K562 (cell line): Measurements from ENCODE around the gene TIMM44. TPM values are rescaled to one million over a fixed set of nuclear protein-coding genes. Genes with fewer than 3 reads are reported as not detected.

Experiments used
- ATF4 ChIP-seq: fragments of 450-650 bp; formaldehyde crosslinking; IDR thresholded peaks from 2 replicates; pipeline ENCODE4 v1.4.0; 2022; ENCODE audit warnings: mild to moderate bottlenecking, moderate library complexity
- E2F6 ChIP-seq, 2 experiments: IDR thresholded peaks; 2 replicates each; pipeline ENCODE4 v1.6.1; 2011; ENCODE audit warnings: borderline replicate concordance in 1 of 2, control low read depth in 1 of 2, low read depth in 1 of 2, low read length in 1 of 2, mild to moderate bottlenecking in 1 of 2, mixed read lengths in 1 of 2, moderate library complexity in 1 of 2; ENCODE audit not compliant: insufficient read depth in 1 of 2, insufficient read length in 1 of 2, poor library complexity in 1 of 2, severe bottlenecking in 1 of 2; ENCODE audit errors: extremely low read depth in 1 of 2
- FOXK1 ChIP-seq: sonication (generic); formaldehyde crosslinking; IDR thresholded peaks from 2 replicates; pipeline ENCODE4 v1.8.0; 2022; ENCODE audit warnings: missing genetic modification reagents, mild to moderate bottlenecking, borderline replicate concordance
- FOXK2 ChIP-seq, 2 experiments: fragments of 450-650 bp; IDR thresholded peaks in 1 of 2; conservative IDR thresholded peaks in 1 of 2; 2 replicates each; pipeline ENCODE4 v1.6.1; 2016; ENCODE audit warnings: low read depth in 2 of 2, mild to moderate bottlenecking in 1 of 2
- MLX ChIP-seq, 2 experiments: fragments of 450-650 bp in 1 of 2; sonication (generic) in 1 of 2; formaldehyde crosslinking; conservative IDR thresholded peaks; 2 replicates each; pipeline versions ENCODE4 v1.4.0 to v1.8.1; 2020 to 2022; ENCODE audit warnings: mild to moderate bottlenecking in 1 of 2, missing genetic modification reagents in 1 of 2
- MYC ChIP-seq, 2 experiments: fragments of 250-450 bp in 1 of 2; sonication (Bioruptor Pico) in 1 of 2; IDR thresholded peaks; 2 replicates each; pipeline versions ENCODE4 v1.5.1 to v1.6.1; 2012 to 2021; ENCODE audit warnings: low read depth in 2 of 2, borderline replicate concordance in 1 of 2, improper control_type of control experiment in 1 of 2, low read length in 1 of 2, mild to moderate bottlenecking in 1 of 2, moderate library complexity in 1 of 2
- PTBP1 ChIP-seq: fragments of 200-400 bp; formaldehyde crosslinking; IDR thresholded peaks from 2 replicates; pipeline ENCODE4 v1.6.1; 2017; ENCODE audit warnings: low read depth, low read length
- PURB ChIP-seq: sonication (generic); formaldehyde crosslinking; IDR thresholded peaks from 2 replicates; pipeline ENCODE4 v1.9.0; 2021; ENCODE audit warnings: low read depth, mild to moderate bottlenecking, missing genetic modification reagents
- THRB ChIP-seq: fragments of 450-650 bp; formaldehyde crosslinking; conservative IDR thresholded peaks from 2 replicates; pipeline ENCODE4 v1.4.0; 2022; ENCODE audit warnings: mild to moderate bottlenecking, missing genetic modification characterization
- TRIM28 ChIP-seq: fragments of 450-650 bp; IDR thresholded peaks from 2 replicates; pipeline ENCODE4 v1.6.1; 2017
- ZNF133 ChIP-seq: fragments of 250-450 bp; sonication (Bioruptor Pico); IDR thresholded peaks from 2 replicates; pipeline ENCODE4 v1.4.0; 2020; ENCODE audit warnings: mild to moderate bottlenecking
- ZNF197 ChIP-seq: fragments of 200-800 bp; sonication (Bioruptor generic); IDR thresholded peaks from 2 replicates; pipeline ENCODE4 v1.6.1; 2016; ENCODE audit warnings: low read depth, missing genetic modification characterization, missing compliant biosample characterization
- polyA plus RNA-seq, 8 experiments: library from polyadenylated mRNA; depleted of rRNA in 4 of 8; stranded (reverse) in 5 of 8; unstranded in 3 of 8; fragments of >200 nt; fragmentation: Nextera tagmentation in 2 of 8; fragmentation: Illumina TruSeq in 1 of 8; extraction: Ambion mirVana in 2 of 8; extraction: Trizol in 1 of 8; gene quantifications; 2 replicates each; pipeline versions ENCODE4 v1.2.1 to v1.2.3, GENCODE V29; 2011 to 2014; ENCODE audit warnings: inconsistent platforms in 1 of 8, missing spikeins in 1 of 8
- total RNA-seq, 7 experiments: library from RNA; depleted of rRNA in 6 of 7; stranded (reverse); fragments of >200 nt in 6 of 7; fragmentation: Illumina TruSeq in 2 of 7; extraction: Trizol in 2 of 7; gene quantifications; 2 replicates each; pipeline versions ENCODE4 v1.2.1 to v1.2.3, GENCODE V29; 2011 to 2021; ENCODE audit warnings: low replicate concordance in 1 of 7

TIMM44 gene
- total and polyA plus RNA-seq, 9 of the 15 experiments (the other 6 are each of a cell fraction or from before 2014, with no cell fraction given), result 10.3 to 231 (median 89.3) TPM

- TF ChIP-seq MLX (CRISPR knock-in tag; conservative IDR thresholded peaks at IDR 0.05) (no peak), ZNF197 (CRISPR knock-in tag) (no peak), PURB (CRISPR knock-in tag) (no peak), ZNF133 (no peak), E2F6 (IDR thresholded peaks at IDR 0.05; ENCODE audit: borderline replicate concordance in 1 of 2, extremely low read depth in 1 of 2, insufficient read depth in 1 of 2, insufficient read length in 1 of 2, low read depth in 1 of 2, low read length in 1 of 2, poor library complexity in 1 of 2, severe bottlenecking in 1 of 2) (no peak), ATF4 (CRISPR knock-in tag) (no peak), FOXK2 (conservative IDR thresholded peaks at IDR 0.05 in 1 of 2, IDR thresholded peaks at IDR 0.05 in 1 of 2; ENCODE audit: low read depth in 2 of 2) (peak in 1 of 2 experiments; percentile 16; a peak in 1 of 4 replicates), THRB (CRISPR knock-in tag) (no peak), FOXK1 (CRISPR knock-in tag) (no peak), PTBP1 (no peak), MYC (IDR thresholded peaks at IDR 0.05; ENCODE audit: low read depth, low read length) (0 out of 2 replicates have a peak, but pooled peaks have one; percentile 34), MYC (CRISPR knock-in tag; IDR thresholded peaks at IDR 0.05; ENCODE audit: borderline replicate concordance, low read depth) (no peak), TRIM28 (no peak)
Observed at GRCh38 chr19:7959211-7959610, 15.7 kb upstream of the TIMM44 start (continued).
